Activated naive CD8-positive, alpha-beta T cell (primary cell): Measurements from ENCODE around the gene TAF15.
A peak's percentile ranks its signal among the peaks of the same experiment; 100 is the strongest.

Experiments
- H3K27ac Mint-ChIP-seq: one replicate; pipeline ENCODE4 v1.8.0; 2021; ENCODE audit warnings: mixed read lengths
- H3K27me3 Mint-ChIP-seq: one replicate; pipeline ENCODE4 v1.8.0; 2021; ENCODE audit warnings: mixed read lengths
- H3K36me3 Mint-ChIP-seq: one replicate; pipeline ENCODE4 v1.8.0; 2021; ENCODE audit warnings: mixed read lengths
- H3K4me1 Mint-ChIP-seq: one replicate; pipeline ENCODE4 v1.8.0; 2021; ENCODE audit warnings: low read depth, mixed read lengths
- H3K4me3 Mint-ChIP-seq: one replicate; pipeline ENCODE4 v1.8.0; 2021; ENCODE audit warnings: mild to moderate bottlenecking, mixed read lengths
- H3K9me3 Mint-ChIP-seq: one replicate; pipeline ENCODE4 v1.8.0; 2021; ENCODE audit warnings: low read depth, mixed read lengths

TAF15 gene

DNA sequence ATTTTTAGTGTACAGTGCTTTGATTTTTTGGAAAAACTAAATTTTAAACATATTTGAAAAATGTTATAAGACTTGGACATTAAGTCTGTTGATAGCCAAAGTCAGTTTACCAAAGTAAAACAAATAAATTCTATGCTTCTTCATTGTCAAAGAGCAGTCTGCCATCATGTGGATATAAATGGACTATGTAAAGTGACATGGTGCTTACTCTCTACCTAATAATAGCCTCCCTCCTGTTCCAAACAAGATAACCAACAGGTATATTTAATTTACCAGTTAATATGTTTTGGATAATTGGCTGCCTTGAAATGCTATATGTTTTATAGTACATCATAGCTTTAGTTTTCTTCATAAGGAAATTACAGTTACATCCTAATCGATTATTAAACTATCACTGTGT, 15.9 kb downstream of the TAF15 start:
- Mint-ChIP-seq H3K4me3 (no peak overlapping the region), H3K4me1 (peaks cover 6% of the 10 kb centered on the region), H3K27ac (no peak overlapping the region), H3K9me3 (no peaks in the 10 kb centered on the region), H3K36me3 (peaks cover 5% of the 10 kb centered on the region), H3K27me3 (no peaks in the 10 kb centered on the region)

DNA sequence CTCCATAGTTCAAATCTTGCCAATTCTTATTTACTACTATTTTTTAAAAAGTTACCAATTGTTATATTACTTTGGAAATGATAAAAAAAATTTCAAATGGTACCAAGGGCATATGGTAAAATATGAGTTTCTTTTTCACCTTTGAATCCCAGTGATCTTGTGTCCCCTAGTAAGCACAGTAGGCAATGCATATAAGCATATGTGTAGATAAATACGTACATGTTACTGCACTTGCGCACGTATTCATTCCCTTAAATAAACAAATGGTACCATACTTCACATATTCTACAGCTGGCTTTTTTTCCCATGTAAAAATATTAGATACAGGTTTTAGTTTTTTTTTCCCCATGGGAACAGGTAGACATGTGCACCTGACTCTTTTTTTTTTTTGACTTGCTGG, 31.8 kb downstream of the TAF15 start:
- H3K4me3 Mint-ChIP-seq: no peak overlapping the region
- H3K4me1 Mint-ChIP-seq: peaks cover 4% of the 10 kb centered on the region
- H3K9me3 Mint-ChIP-seq: no peaks in the 10 kb centered on the region
- no peaks in the 10 kb centered on the region for H3K27me3 Mint-ChIP-seq
- H3K27ac Mint-ChIP-seq: no peak overlapping the region
- peaks cover 6% of the 10 kb centered on the region for H3K36me3 Mint-ChIP-seq

DNA sequence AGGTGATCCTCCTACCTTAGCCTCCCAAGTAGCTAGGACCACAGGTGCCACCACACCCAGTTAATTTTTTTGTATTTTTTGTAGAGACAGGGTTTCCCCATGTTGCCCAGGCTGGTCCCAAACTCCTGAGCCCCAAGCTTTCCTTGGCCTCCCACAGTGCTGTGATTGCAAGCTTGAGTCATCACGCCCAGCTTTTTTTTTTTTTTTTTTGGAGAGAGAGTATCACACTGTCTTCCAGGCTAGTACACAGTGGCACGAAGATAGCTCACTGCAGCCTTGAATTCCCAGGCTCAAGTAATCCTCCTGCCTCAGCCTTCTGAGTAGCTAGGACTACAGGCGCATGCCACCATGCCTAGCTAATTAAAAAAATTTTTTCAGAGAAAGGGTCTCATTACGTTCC, 32.2 kb downstream of the TAF15 start:
- H3K27me3 Mint-ChIP-seq: no peaks in the 10 kb centered on the region
- no peak overlapping the region for H3K4me3 Mint-ChIP-seq
- H3K4me1 Mint-ChIP-seq: peaks cover 4% of the 10 kb centered on the region
- H3K36me3 Mint-ChIP-seq: peaks cover 6% of the 10 kb centered on the region
- no peaks in the 10 kb centered on the region for H3K9me3 Mint-ChIP-seq
- no peak overlapping the region for H3K27ac Mint-ChIP-seq

DNA sequence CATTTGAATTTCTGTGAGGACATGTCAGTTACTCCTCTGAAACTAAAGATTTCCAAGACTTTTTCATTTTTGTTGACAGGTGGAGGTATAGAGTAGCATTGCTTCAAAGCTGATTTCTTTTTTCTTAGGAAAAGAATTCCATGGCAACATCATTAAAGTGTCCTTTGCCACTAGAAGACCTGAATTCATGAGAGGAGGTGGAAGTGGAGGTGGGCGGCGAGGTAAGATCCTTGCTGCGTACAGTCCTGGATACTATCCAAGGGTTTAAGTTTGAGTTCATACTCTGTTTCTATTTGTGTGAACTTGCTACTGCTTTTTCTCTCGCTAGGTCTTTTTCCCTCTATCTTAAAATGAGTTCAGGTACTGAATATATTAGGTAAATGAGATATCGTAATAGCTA, 33.0 kb downstream of the TAF15 start:
- peaks cover 6% of the 10 kb centered on the region for H3K36me3 Mint-ChIP-seq
- no peaks in the 10 kb centered on the region for H3K27me3 Mint-ChIP-seq
- H3K4me1 Mint-ChIP-seq: peaks cover 4% of the 10 kb centered on the region
- H3K4me3 Mint-ChIP-seq: no peak overlapping the region
- H3K9me3 Mint-ChIP-seq: no peaks in the 10 kb centered on the region
- H3K27ac Mint-ChIP-seq: peak overlapping the region; percentile 30

DNA sequence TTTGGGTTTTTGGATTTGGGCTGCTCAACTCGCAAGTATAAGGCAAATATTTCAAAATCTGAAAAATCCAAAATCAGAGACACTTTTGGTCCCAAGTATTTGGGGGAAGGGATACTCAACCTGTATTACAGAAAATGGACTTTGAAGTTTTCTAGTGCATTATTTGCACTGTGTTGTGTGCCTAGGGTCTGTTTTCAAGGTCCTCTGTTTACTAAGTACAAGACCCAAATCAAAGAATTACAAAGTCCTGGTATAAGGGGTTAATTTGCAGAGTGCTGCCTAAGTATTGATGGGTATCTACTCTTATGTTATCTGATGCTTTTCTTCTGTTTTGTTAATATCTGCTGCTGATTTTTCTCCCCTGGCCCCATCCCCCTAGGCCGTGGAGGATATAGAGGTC, 34.4 kb downstream of the TAF15 start:
- no peaks in the 10 kb centered on the region for H3K27me3 Mint-ChIP-seq
- no peaks in the 10 kb centered on the region for H3K4me1 Mint-ChIP-seq
- peak overlapping the region; percentile 10 for H3K27ac Mint-ChIP-seq
- H3K4me3 Mint-ChIP-seq: no peak overlapping the region
- no peaks in the 10 kb centered on the region for H3K9me3 Mint-ChIP-seq
- peaks cover 6% of the 10 kb centered on the region for H3K36me3 Mint-ChIP-seq

DNA sequence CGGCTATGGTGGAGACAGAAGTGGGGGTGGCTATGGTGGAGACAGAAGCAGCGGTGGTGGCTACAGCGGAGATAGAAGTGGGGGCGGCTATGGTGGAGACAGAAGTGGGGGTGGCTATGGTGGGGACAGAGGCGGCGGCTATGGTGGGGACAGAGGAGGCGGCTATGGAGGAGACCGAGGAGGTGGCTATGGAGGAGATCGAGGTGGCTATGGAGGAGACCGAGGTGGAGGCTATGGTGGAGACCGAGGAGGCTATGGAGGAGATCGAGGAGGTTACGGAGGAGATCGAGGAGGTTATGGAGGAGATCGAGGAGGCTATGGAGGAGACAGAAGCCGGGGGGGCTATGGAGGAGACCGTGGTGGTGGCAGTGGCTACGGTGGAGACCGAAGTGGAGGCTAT, 35.3 kb downstream of the TAF15 start:
- no peak overlapping the region for H3K4me3 Mint-ChIP-seq
- no peak overlapping the region for H3K27ac Mint-ChIP-seq
- H3K9me3 Mint-ChIP-seq: no peaks in the 10 kb centered on the region
- H3K27me3 Mint-ChIP-seq: no peaks in the 10 kb centered on the region
- H3K36me3 Mint-ChIP-seq: peaks cover 7% of the 10 kb centered on the region
- peaks cover 1% of the 10 kb centered on the region for H3K4me1 Mint-ChIP-seq

DNA sequence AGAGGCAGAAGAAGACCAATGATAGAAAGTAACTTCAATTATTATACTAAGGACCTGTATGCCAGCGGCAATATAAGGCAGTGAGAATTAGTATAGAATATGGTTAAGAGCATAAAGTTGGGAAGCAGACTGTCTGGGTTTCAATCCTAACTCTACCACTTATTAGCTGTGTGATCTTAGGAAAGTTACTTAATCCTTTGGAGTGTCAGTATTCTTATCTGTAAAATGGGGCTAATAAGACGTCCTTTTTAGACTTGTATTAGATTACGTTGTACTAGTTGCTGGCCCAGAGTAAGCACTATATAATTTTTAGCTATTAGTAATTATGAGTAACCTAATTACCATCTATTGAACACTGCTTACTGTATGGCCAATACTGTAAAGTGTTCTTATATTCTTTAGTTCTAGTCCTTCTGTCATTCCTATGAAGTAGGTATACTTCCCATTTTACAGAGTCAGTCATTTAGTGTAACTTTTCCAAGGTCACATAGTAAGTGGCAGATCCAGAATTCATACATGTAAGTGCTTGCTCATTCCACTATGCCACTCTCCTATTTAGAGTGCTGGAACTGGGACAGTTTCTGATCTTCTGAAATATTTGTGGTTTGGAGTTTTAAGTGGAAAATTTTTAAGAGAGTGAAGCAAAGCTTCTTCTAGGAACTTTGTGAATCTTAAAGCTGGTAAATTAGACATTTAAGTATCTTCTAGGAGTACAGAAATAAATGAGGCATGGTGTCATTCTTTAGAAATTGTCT, 36.9 kb downstream of the TAF15 start:
- Mint-ChIP-seq H3K27ac (peak overlapping the region; percentile 0), H3K9me3 (no peaks in the 10 kb centered on the region), H3K27me3 (no peaks in the 10 kb centered on the region), H3K4me1 (peaks cover 7% of the 10 kb centered on the region), H3K36me3 (peaks cover 12% of the 10 kb centered on the region), H3K4me3 (no peak overlapping the region)

DNA sequence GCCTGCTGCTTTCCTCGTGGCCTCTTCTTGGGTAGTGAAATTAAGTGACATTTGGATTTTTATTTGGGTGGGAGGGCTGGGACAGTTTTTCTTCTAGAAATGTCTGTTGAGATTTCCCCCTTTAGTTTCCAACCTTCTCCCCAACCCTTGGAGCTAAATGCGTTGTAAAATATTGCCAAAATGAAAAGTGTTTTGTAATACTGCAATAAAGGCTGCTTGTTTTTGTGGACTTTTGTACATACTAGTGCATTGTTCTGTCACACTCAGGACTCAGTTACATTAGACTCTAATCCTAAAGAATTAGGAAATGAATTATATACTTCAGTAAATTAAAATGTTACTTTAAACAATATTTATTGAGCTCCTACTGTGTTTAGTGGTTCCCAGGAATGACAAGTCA, 37.7 kb downstream of the TAF15 start:
- peaks cover 15% of the 10 kb centered on the region for H3K36me3 Mint-ChIP-seq
- peaks cover 7% of the 10 kb centered on the region for H3K4me1 Mint-ChIP-seq
- no peaks in the 10 kb centered on the region for H3K27me3 Mint-ChIP-seq
- no peak overlapping the region for H3K4me3 Mint-ChIP-seq
- H3K27ac Mint-ChIP-seq: no peak overlapping the region
- no peaks in the 10 kb centered on the region for H3K9me3 Mint-ChIP-seq

DNA sequence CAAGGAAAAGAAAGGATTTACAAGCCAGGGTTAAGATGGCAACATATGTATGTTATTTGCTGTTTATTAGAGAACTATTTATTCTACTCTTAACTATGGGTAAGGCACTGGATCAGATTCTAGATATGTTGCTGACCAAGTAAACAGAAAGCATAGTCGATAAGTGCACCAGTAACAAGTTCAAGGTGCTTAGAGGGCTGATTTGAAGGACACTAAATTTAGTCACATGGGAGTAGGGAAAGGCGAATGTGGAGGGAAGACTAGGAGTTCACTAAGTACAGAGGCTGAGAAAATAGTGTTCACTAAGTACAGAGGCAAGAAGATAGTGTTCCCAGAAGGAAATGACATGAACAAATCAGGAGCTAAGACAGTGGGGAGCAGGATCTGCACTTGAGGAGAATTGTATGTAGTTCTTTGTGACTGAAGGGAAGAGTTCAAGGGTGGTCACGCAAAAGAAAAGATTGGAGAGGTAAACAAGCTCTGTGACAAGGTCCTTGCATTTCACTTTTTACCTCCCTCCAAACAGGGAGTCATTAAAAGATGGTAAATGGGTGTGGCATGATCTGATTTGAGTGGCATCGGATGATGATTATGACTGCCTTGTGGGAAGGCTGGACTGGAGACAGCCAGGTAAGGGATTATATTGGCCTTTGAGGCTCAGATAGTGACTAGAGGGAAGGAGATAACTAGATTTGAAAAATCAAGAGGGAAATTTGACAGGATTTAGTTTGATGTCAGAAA, 38.5 kb downstream of the TAF15 start:
- Mint-ChIP-seq H3K9me3 (no peaks in the 10 kb centered on the region), H3K27ac (peak overlapping the region; percentile 18), H3K27me3 (no peaks in the 10 kb centered on the region), H3K4me3 (no peak overlapping the region), H3K36me3 (peaks cover 17% of the 10 kb centered on the region), H3K4me1 (peaks cover 7% of the 10 kb centered on the region)

DNA sequence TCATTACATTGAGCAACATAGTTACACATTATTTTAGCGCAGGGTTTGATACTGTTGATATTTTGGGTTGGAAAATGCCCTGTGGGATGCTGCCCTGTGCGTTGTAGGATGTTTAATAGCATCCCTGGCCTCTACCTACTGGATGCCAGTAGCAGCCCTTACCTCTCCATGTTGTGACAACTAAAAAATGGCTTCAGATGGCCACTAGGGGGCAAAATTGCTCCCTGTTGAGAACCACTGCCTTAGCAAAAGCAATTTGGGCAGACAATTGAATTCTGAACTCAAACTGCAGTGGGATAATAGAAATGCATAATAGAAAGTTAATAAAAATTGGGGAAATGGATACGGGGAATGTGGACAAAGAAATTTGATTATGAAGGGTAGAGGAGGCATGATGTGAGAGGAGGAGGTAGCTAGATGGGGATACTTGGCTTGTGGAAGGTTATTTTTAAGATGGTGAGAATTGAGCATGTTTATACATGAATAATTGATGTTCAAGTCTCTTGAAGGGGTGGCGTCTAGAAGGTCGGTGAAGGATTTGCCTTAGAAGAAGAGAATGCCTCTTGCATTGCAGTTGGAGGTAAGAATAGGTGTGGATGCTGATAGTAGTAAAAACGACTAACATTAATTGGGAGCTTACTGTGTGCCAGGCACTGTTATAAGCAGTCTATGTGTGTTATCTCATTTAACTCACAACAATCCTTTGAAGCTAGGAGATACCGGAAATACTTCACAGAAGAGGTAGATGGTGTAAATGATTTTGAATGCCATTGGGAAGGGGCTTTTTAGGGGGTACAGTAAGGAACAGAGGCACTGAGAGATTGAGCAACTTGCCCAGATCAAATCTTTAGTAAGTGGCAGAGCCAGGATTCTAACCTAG, 40.4 kb downstream of the TAF15 start:
- Mint-ChIP-seq H3K27ac (peak overlapping the region; percentile 72), H3K36me3 (peaks cover 20% of the 10 kb centered on the region), H3K9me3 (no peaks in the 10 kb centered on the region), H3K4me1 (peaks cover 7% of the 10 kb centered on the region), H3K4me3 (no peak overlapping the region), H3K27me3 (no peaks in the 10 kb centered on the region)

DNA sequence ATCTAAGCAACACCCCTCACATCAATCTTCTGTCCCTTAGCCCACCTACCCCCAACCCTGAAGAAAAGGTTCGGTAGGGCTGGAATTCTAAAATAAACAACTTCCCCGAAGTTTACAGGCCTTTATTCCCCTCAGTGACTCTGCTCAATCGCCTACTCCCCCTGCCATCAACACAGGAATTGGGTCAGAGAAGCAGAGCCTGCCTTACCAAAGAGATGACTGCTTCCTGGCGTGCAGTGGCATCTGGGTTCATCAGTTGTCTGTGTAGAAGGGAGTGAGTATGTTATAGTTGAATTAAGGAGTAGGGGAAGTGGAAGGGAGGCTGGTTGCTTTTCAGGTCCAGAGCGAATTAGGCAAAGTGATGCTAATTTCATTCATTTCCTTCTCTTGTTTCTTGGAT, 46.7 kb downstream of the TAF15 start:
- Mint-ChIP-seq H3K27me3 (no peaks in the 10 kb centered on the region), H3K4me3 (no peak overlapping the region), H3K4me1 (no peaks in the 10 kb centered on the region), H3K27ac (no peak overlapping the region), H3K9me3 (no peaks in the 10 kb centered on the region), H3K36me3 (peaks cover 16% of the 10 kb centered on the region)

DNA sequence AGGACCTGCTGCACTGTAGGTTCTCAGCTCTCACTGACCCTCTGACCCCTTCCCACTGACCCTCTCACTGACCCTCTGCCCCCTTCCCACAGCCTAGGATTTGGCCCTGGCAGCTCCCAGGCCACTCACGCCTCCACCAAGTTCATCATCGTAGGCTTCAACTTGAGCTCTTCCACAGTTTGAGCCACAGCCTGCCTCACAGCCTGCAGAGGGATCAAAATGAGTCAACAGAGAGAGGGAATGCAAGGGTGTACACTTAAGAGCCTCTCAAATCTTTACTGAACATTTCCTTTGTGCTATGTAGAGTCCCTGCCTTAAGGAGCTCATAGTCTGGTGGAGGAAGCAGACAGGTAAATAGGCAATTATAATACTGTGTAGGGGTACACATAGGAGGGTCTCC, 47.3 kb downstream of the TAF15 start:
- H3K9me3 Mint-ChIP-seq: no peaks in the 10 kb centered on the region
- no peaks in the 10 kb centered on the region for H3K4me1 Mint-ChIP-seq
- peaks cover 15% of the 10 kb centered on the region for H3K36me3 Mint-ChIP-seq
- H3K27me3 Mint-ChIP-seq: no peaks in the 10 kb centered on the region
- H3K27ac Mint-ChIP-seq: no peak overlapping the region
- no peak overlapping the region for H3K4me3 Mint-ChIP-seq

DNA sequence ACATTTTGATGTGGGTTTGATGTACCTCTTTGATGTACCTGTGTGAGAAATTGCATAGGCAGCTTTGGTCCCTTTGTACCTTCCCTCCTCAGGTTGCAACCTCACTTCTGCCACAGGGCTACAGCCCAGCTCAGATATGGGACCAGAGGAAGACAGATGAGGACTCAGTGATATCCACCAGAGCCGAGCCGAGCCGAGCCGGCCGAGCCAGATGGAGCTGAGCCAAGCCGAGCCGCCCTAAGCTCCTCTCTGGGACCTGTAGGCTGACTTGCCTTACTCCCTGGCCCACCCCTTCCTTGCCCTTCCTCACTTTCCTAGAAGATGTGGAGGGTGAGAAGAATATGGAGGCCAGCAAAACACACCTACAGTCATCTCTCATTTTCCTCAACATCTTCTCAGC, 55.6 kb downstream of the TAF15 start:
- H3K36me3 Mint-ChIP-seq: peaks cover 5% of the 10 kb centered on the region
- no peaks in the 10 kb centered on the region for H3K27me3 Mint-ChIP-seq
- peaks cover 8% of the 10 kb centered on the region for H3K4me1 Mint-ChIP-seq

DNA sequence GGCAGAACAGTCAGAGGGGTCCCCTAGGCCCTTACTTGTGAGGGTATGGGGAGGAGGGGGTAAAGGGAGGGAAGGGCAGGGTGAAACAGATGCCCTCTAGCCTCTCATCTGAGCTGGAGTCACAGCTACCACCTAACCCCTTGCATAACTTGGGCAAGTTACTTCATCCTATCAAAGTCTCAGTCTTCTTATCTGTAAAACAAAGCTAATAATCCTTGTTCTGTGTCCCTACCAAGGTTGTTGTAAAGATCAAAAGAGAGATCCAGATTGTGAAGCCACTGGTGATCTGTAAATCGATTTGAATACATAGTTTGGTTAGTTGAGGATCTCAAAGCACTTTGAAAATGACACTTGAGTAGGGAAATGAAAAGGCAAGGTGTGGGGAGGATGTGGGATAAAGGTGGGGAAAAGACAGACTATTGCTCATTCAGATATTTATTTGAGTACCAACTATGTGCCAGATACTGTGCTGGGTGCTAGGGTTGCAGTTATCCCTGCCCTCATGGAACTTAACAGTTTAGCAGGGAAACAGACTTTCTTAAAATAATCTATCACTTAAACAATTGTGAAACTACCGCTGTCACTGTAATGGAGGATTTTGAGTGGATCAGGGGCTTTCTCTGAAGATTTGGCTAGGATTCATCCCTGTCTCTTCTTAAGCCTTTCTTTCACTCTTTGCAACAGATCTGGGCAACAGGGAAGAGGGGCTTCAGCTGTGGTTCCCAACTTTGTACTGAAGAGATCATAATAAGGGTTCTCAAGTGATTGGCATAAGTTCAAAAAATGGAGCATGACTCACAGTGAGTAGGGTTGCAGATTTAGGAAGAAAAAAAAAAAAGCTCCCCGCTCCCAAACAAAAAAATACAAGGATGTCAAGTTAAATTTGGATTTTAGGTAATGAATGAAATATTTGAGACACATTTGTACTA, 56.4 kb downstream of the TAF15 start:
- no peaks in the 10 kb centered on the region for H3K9me3 Mint-ChIP-seq
- H3K27me3 Mint-ChIP-seq: no peaks in the 10 kb centered on the region
- peaks cover 5% of the 10 kb centered on the region for H3K36me3 Mint-ChIP-seq
- H3K27ac Mint-ChIP-seq: no peak overlapping the region
- H3K4me1 Mint-ChIP-seq: peaks cover 8% of the 10 kb centered on the region
- no peak overlapping the region for H3K4me3 Mint-ChIP-seq

More for the DNA sequence above, 55.6 kb downstream of the TAF15 start:
- Mint-ChIP-seq H3K9me3 (no peaks in the 10 kb centered on the region), H3K27ac (no peak overlapping the region), H3K4me3 (no peak overlapping the region)
